Body of pancreas (tissue), 4 donors: Measurements from ENCODE around the gene CYP26C1.

Experiments used
- POLR2A ChIP-seq, 3 donors: fragments of 450-650 bp; IDR thresholded peaks; one replicate each; pipeline ENCODE4 v1.6.1; 2016; ENCODE audit warnings: antibody characterized with exemption in 3 of 3, mild to moderate bottlenecking in 2 of 3
- TF ChIP-seq, protein P1 (sequence below), 7 experiments: fragments of 450-650 bp in 4 of 7; fragments of 200-600 bp in 3 of 7; sonication (generic) in 3 of 7; IDR thresholded peaks; one replicate each; pipeline ENCODE4 v1.5.1; 2016 to 2019; ENCODE audit warnings: antibody characterized with exemption in 7 of 7

DNA sequence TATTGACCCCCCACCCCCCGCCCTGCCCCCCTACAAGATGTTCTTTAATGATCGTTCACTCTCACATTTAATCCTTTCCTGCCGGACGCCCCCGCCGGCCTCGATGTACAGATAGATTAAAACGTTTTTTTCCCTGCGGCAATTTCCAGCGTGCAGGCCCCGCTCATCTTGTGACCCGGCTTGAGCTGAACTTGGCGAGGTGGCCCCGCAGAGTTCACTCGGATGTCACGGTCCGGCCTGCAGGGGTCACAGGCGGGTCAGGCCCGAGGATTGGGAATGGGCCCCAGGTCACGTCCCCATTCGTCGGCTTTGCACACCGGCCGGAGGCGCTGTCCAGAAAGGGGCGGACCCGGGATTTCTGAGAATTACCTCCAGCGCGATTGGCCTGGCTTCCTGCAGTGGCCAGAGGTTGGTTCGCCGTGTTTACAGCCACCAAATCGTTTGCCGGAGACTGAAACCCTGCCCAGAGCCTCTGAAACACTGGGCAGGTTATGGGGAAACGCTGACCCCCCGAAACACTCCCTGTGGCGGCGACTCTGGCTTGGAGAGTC is 11.2 kb downstream of the CYP26C1 start:
- TF ChIP-seq, protein P1, sequence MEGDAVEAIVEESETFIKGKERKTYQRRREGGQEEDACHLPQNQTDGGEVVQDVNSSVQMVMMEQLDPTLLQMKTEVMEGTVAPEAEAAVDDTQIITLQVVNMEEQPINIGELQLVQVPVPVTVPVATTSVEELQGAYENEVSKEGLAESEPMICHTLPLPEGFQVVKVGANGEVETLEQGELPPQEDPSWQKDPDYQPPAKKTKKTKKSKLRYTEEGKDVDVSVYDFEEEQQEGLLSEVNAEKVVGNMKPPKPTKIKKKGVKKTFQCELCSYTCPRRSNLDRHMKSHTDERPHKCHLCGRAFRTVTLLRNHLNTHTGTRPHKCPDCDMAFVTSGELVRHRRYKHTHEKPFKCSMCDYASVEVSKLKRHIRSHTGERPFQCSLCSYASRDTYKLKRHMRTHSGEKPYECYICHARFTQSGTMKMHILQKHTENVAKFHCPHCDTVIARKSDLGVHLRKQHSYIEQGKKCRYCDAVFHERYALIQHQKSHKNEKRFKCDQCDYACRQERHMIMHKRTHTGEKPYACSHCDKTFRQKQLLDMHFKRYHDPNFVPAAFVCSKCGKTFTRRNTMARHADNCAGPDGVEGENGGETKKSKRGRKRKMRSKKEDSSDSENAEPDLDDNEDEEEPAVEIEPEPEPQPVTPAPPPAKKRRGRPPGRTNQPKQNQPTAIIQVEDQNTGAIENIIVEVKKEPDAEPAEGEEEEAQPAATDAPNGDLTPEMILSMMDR (IDR thresholded peaks at IDR 0.05) = no peak
- no peak for TF ChIP-seq POLR2A (IDR thresholded peaks at IDR 0.05)
